Measurements from ENCODE around the gene TPRA1. TPM values are rescaled to one million over a fixed set of nuclear protein-coding genes. Genes with fewer than 3 reads are reported as not detected.

The TPRA1 gene
- total and polyA plus RNA-seq, 10 donors, result 16.1 to 42.3 (median 29.6) TPM

DNA sequence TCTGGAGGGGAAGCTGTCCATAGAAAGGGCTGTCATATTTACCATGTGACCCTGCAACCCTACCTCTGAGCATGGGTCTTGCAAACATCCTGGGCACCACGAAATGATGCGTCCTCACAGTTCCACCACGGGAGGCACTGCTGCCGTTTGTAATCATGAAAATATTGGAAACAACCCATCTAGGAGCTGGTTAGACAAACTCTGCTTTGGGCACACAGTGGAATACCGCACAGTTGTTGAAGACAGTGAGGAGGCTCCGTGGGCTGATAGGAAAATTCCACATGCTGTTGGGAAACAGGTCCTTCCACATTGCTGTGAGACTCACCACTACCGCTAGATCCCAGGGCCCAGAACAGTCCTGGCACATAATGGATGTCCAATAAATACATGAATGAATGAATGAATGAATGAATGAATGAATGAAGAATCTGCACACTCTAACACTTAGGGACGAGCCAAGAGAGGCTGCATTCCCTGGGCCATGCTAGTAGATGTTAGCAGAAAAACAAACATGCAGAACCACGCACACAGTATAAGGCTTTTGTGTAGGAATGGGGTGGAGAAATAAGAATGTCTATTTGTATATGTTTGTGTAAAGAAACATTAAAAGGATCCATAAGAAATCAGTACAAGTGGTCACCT is 40.6 kb downstream of the TPRA1 start:
- H3K9me3 ChIP-seq, result no peaks in the 10 kb centered on the region
- H3K27me3 ChIP-seq (replicated peaks in 1 of 7), result no peaks in the 10 kb centered on the region
- intact Hi-C loops (cut with DNase I; ENCODE audit: low total_unique reads), result loop anchor here (5.0 kb wide), 3 partner anchors 798 to 1023 kb away; no protein-coding TSS in a partner anchor
- 80 to 88% (median 86%) methylated on average over 9 of the region's 9 CpGs for WGBS, 5 donors
- no peak for DNase-seq
- H3K27ac ChIP-seq, result no peak overlapping the region
- TF ChIP-seq POLR2A (IDR thresholded peaks at IDR 0.05) (no peak), POLR2AphosphoS5 (IDR thresholded peaks at IDR 0.05) (no peak)
- TF ChIP-seq, protein P1, sequence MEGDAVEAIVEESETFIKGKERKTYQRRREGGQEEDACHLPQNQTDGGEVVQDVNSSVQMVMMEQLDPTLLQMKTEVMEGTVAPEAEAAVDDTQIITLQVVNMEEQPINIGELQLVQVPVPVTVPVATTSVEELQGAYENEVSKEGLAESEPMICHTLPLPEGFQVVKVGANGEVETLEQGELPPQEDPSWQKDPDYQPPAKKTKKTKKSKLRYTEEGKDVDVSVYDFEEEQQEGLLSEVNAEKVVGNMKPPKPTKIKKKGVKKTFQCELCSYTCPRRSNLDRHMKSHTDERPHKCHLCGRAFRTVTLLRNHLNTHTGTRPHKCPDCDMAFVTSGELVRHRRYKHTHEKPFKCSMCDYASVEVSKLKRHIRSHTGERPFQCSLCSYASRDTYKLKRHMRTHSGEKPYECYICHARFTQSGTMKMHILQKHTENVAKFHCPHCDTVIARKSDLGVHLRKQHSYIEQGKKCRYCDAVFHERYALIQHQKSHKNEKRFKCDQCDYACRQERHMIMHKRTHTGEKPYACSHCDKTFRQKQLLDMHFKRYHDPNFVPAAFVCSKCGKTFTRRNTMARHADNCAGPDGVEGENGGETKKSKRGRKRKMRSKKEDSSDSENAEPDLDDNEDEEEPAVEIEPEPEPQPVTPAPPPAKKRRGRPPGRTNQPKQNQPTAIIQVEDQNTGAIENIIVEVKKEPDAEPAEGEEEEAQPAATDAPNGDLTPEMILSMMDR (IDR thresholded peaks at IDR 0.05 in 8 of 11, conservative IDR thresholded peaks at IDR 0.05 in 3 of 11), result no peak
- H3K4me3 ChIP-seq, result no peak overlapping the region
- no peaks in the 10 kb centered on the region for H3K36me3 ChIP-seq
- H3K4me1 ChIP-seq, result peaks cover 0 to 25% (median 15%) of the 10 kb centered on the region in 6 donors

DNA sequence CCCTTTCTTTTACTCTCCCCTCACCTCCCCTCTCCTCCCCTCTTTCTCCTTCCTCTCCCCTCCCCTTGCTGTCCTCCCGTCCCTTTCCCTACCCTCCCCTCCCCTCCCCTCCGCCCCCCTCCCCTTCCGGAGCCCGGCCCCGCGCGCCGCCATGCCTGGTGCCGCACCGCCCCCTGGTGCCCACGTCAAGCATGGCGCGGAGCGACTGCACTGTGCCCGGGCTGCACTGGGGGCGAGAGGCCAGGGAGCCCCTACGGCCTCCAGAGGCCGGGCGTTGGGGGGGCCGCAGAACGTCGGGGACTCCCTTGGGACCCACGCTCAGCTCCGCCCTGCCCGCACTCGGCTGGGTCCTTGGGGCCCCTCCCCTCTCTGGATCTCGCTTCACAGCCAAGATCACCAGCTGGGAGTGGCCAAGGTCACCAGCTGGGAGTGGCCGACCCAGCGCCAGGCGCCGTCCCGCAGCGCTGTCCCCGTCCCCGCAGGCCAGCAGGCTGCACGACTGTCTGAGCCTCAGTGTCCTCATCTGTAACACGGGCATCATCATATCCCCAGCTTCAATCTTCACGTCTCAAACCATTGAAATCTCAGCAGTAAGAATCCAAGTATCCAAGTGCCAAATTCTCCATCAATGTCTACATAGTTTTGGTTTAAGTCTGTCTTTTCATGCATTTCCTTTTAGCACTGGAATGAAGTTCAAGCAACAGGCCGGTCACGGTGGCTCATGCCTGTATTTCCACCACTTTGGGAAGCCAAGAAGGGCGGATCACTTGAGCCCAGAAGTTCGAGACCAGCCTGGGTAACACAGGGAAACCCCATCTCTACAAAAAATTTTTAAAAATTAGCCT is 42.5 kb downstream of the TPRA1 start:
- peak overlapping the region; percentile 41 to 81 (median 55) for H3K4me3 ChIP-seq
- H3K36me3 ChIP-seq, result no peaks in the 10 kb centered on the region
- WGBS, 5 donors, result 5 to 13% (median 5%) methylated on average over 15 to 42 of the region's 42 CpGs
- peaks cover 0 to 29% (median 16%) of the 10 kb centered on the region in 6 donors for H3K4me1 ChIP-seq
- H3K9me3 ChIP-seq, result no peaks in the 10 kb centered on the region
- peak overlapping the region in 6 of 8 donors; percentile 19 to 80 (median 63) for H3K27ac ChIP-seq
- no peaks in the 10 kb centered on the region for H3K27me3 ChIP-seq (replicated peaks in 1 of 7)
- TF ChIP-seq POLR2AphosphoS5 (IDR thresholded peaks at IDR 0.05) (peak; percentile 41 to 67 (median 65)), POLR2A (IDR thresholded peaks at IDR 0.05) (no peak)
- TF ChIP-seq, protein P1 (IDR thresholded peaks at IDR 0.05 in 8 of 11, conservative IDR thresholded peaks at IDR 0.05 in 3 of 11), result peak; percentile 32 to 90 (median 75)
- intact Hi-C loops (cut with DNase I; ENCODE audit: low total_unique reads), result loop anchor here (5.0 kb wide), 3 partner anchors 796 to 1021 kb away; no protein-coding TSS in a partner anchor
- DNase-seq, result peak; percentile 93

DNA sequence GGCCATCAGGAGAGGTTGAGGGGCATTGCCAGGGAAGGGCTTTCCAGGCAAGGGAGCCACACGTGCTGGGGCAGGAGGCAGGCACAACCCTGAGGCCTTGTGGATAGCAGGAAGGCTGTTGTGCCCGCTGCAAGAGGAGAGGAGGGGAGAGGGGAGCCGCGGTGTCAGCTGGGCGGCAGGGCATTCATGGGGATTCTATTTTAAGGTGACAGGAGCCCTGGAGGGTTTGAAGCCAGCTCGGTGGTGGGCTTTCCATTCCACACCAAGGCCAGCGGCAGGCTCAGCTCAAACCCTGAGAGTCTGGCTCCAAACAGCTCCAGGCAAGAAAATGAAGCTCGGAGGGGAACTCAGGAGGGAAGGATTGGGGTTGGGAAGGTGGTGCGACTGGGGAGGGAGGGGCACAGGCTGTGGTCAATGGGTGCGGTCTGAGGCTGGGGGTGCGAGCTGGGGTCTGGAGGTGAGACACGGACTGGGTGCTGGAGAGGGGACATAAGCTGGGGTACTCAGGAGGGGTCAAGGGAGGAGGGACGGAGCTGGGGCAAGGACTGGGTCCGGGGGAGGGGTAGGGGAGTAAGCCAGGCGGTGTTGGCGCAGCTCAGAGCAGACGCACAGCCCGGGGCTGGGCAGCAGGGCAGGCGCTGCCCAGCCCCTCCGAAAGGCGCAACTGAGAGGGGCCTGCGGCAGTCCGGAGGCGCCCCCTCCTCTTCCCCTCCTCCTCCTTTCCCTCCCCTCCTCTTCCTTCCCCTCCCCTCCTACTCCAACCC is 43.4 kb downstream of the TPRA1 start:
- WGBS, 5 donors, result 9 to 13% (median 12%) methylated on average over 20 to 24 of the region's 24 CpGs
- intact Hi-C loops (cut with DNase I; ENCODE audit: low total_unique reads), result loop anchor here (5.0 kb wide), 3 partner anchors 795 to 1020 kb away; no protein-coding TSS in a partner anchor
- TF ChIP-seq POLR2AphosphoS5 (IDR thresholded peaks at IDR 0.05), result no peak
- TF ChIP-seq POLR2A (IDR thresholded peaks at IDR 0.05), result no peak
- TF ChIP-seq, protein P1 (IDR thresholded peaks at IDR 0.05 in 8 of 11, conservative IDR thresholded peaks at IDR 0.05 in 3 of 11), result no peak

More for the DNA sequence above, 43.4 kb downstream of the TPRA1 start:
- Histone ChIP-seq H3K9me3 (no peaks in the 10 kb centered on the region), H3K27ac (peak overlapping the region in 5 of 8 donors; percentile 27 to 80 (median 63)), H3K27me3 (replicated peaks in 1 of 7) (no peaks in the 10 kb centered on the region), H3K4me1 (peaks cover 0 to 29% (median 16%) of the 10 kb centered on the region in 6 donors), H3K36me3 (no peaks in the 10 kb centered on the region), H3K4me3 (peak overlapping the region in 7 of 8 donors; percentile 26 to 81 (median 55))
- no peak for DNase-seq
